Effector memory CD8-positive, alpha-beta T cell (primary cell): ENCODE data around the gene COLEC12.

ENCODE experiments used
- ATAC-seq: fragments of 150-1000 bp; cut with Tn5 transposase; replicated peaks from 2 replicates; pipeline ENCODE4 v1.10.0; 2021; ENCODE audit warnings: mild to moderate bottlenecking, moderate library complexity
- DNase-seq, 3 experiments: peaks; one replicate each; pipeline ENCODE4 v3.0.0; 2021
- H3K27ac Mint-ChIP-seq, 2 donors: one replicate each; pipeline ENCODE4 v1.8.0; 2022; ENCODE audit warnings: mild to moderate bottlenecking in 2 of 2, mixed read lengths in 2 of 2, moderate library complexity in 2 of 2
- H3K27me3 Mint-ChIP-seq, 2 donors: one replicate each; pipeline ENCODE4 v1.8.0; 2022; ENCODE audit warnings: mixed read lengths in 2 of 2
- H3K36me3 Mint-ChIP-seq: one replicate; pipeline ENCODE4 v1.8.0; 2022; ENCODE audit warnings: mild to moderate bottlenecking, moderate library complexity, mixed read lengths; ENCODE audit not compliant: insufficient read depth
- H3K4me1 Mint-ChIP-seq, 2 donors: one replicate each; pipeline ENCODE4 v1.8.0; 2022; ENCODE audit warnings: low read depth in 2 of 2, mixed read lengths in 2 of 2
- H3K4me3 Mint-ChIP-seq, 2 donors: one replicate each; pipeline ENCODE4 v1.8.0; 2022; ENCODE audit warnings: mild to moderate bottlenecking in 2 of 2, mixed read lengths in 2 of 2, moderate library complexity in 2 of 2
- H3K9me3 Mint-ChIP-seq, 2 donors: one replicate each; pipeline ENCODE4 v1.8.0; 2022; ENCODE audit warnings: mixed read lengths in 2 of 2

COLEC12 gene

DNA sequence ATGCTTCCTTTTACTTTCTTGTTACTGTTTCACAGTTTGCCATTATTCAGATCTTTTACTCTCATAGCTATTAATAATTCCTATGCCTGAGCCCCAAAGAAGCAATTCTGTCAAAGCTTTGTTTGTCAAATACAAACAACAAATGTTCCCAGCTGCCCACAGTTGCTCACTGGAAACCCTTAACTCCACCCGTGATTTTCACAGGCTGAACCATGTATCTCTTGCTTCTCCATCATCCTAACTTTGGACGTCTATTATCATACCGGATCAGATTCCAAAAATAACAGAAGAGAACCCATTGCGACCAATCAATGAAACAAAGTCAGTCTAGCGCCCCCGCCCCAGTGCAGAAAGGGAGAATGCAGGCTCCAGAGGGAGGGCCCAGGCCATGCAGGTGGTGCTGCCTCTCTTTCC is 24.2 kb downstream of the COLEC12 start:
- H3K4me1 Mint-ChIP-seq: no peaks in the 10 kb centered on the region
- ATAC-seq: no peak
- no peak overlapping the region for H3K4me3 Mint-ChIP-seq
- H3K9me3 Mint-ChIP-seq: no peaks in the 10 kb centered on the region
- H3K27ac Mint-ChIP-seq: no peak overlapping the region
- DNase-seq: no peak
- H3K36me3 Mint-ChIP-seq: no peaks in the 10 kb centered on the region
- peaks cover 47 to 49% of the 10 kb centered on the region in 2 donors for H3K27me3 Mint-ChIP-seq

- H3K4me3 Mint-ChIP-seq: no peak overlapping the region
- H3K36me3 Mint-ChIP-seq: no peaks in the 10 kb centered on the region
- DNase-seq: no peak
- H3K4me1 Mint-ChIP-seq: no peaks in the 10 kb centered on the region
- H3K27me3 Mint-ChIP-seq: peaks cover 40% of the 10 kb centered on the region in 2 donors
- H3K27ac Mint-ChIP-seq: no peak overlapping the region
- ATAC-seq: no peak
- no peaks in the 10 kb centered on the region for H3K9me3 Mint-ChIP-seq
These were observed 25.1 kb downstream of the COLEC12 start for GRCh38 chr18:475202-476031.

DNA sequence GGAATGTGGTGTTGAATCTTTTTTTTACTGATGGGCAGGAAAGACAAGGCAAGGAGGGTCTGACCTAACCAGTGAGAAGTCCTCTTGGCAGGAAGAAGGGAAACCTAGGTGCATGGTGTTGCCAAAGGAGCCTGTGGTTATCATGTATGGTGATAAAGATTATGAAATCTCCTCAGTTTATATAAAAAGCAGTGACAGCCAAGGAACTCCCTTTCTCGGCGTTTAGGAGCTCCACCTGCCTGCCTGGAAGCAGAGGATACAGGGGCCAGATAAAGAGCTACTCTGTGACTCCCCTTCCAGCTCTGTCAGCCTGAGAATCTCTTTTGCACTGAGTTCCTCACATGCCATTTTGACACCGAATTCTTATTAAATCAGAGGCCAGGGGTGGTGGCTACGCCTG is 26.1 kb downstream of the COLEC12 start:
- DNase-seq (no peak), ATAC-seq (no peak)
- no peaks in the 10 kb centered on the region for H3K36me3 Mint-ChIP-seq
- H3K4me3 Mint-ChIP-seq: no peak overlapping the region
- no peaks in the 10 kb centered on the region for H3K4me1 Mint-ChIP-seq
- H3K27me3 Mint-ChIP-seq: peaks cover 30 to 32% of the 10 kb centered on the region in 2 donors
- no peak overlapping the region for H3K27ac Mint-ChIP-seq
- H3K9me3 Mint-ChIP-seq: no peaks in the 10 kb centered on the region

- ATAC-seq (no peak), DNase-seq (no peak)
- H3K4me1 Mint-ChIP-seq: no peaks in the 10 kb centered on the region
- H3K27me3 Mint-ChIP-seq: peaks cover 24 to 37% of the 10 kb centered on the region in 2 donors
- H3K36me3 Mint-ChIP-seq: no peaks in the 10 kb centered on the region
- H3K27ac Mint-ChIP-seq: no peak overlapping the region
- H3K9me3 Mint-ChIP-seq: no peaks in the 10 kb centered on the region
- no peak overlapping the region for H3K4me3 Mint-ChIP-seq
These were observed 26.7 kb downstream of the COLEC12 start for GRCh38 chr18:473802-474201.

DNA sequence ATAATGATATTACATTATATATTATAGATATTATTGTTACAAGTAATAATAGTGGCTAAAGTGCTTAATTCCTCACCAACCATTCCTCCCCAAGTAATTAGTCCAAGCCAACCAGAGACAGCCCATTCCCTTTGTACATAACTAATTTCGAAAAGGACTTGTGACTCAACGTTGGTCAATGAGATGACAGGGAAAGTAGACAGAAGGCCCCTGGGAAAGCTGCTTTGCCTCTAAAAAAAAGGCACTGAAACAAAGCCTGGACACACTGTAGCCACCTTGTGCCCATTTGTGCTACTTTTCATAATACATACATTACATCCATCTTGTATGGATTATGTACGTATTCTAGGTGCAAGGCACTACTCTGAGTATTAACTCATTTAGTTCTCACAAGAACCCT is 28.8 kb downstream of the COLEC12 start:
- Mint-ChIP-seq H3K36me3 (no peaks in the 10 kb centered on the region), H3K4me1 (no peaks in the 10 kb centered on the region), H3K9me3 (no peaks in the 10 kb centered on the region), H3K27me3 (peaks cover 33 to 56% of the 10 kb centered on the region in 2 donors), H3K4me3 (no peak overlapping the region), H3K27ac (no peak overlapping the region)
- DNase-seq: no peak
- ATAC-seq: no peak

DNA sequence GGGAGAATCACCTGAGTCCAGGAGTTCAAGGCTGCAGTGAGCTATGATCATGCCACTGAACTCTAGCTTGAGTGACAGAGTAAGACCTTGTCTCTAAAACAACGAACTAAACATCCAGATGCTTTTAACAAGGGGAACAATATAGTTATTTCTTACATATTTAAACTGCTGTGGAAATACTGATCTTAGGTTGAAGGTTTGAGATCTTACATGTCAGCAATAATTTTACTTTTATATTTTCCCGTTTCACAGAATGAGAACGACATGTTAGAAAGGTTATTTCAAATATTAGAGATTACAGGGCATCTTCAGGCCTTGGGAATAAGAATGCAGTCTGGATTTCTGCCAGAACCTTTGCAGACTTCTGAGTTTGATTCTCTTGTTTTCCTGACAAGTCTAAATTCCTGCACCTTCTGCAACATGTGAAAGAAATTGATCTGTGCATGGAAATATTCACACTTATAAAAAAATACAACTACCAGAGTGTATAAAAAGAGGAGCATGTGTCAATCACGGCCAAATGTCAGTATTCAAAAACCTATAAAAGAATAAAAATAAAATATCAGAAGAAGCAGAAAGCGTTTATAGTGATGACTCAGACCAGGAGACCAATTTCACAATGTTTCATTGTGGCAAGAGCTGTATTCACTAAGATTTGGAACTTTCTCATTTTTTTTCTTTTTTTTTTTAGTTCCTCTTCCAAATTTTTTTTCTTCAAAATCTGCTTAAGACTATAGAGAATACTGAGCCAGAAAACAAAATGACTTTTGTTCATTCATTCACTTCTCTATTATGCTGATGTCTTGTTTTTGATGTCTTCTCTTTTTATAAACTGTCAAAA is 29.6 kb downstream of the COLEC12 start:
- Mint-ChIP-seq H3K27ac (no peak overlapping the region), H3K27me3 (peaks cover 40 to 64% of the 10 kb centered on the region in 2 donors), H3K36me3 (no peaks in the 10 kb centered on the region), H3K9me3 (no peaks in the 10 kb centered on the region), H3K4me1 (no peaks in the 10 kb centered on the region), H3K4me3 (no peak overlapping the region)
- ATAC-seq: no peak
- DNase-seq: no peak

DNA sequence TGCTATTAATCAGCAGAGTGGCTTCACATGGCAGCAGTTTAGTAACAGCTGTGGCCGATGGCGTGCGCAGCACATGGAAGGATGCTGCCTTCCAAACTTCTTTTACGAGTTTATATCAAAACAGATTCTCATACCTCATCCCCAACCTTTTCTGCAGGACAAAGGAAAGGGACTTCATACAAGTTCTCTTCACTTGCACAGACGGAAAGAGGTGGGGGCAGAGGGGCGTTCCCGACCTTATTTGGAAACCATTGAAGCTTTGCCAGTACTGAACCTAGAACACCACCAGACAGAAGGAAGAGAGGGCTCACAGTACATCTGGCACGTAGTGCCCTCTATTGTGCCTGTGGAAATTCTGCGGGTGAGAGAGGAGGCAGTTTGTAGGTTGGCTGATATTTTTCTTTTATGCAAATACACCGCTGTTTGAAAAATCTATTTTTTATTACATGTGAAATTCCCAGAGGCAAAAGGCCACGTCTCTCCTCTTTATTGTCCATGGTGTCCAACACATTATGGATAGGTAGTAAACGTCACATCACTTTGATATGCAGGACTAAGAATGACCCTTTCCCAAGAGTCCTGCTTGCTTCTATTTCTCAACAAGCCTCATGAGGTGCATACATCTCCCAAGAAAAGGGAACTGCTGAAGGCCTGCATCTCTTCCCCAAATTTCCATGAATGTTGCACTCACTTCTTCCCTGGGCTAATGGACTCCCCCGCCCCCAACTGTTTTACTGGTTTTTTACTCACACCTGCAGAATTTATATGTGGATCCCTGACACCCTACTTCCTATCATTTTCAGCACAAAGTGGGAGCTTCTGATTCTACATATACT is 31.3 kb downstream of the COLEC12 start:
- Mint-ChIP-seq H3K36me3 (no peaks in the 10 kb centered on the region), H3K27ac (no peak overlapping the region), H3K9me3 (no peaks in the 10 kb centered on the region), H3K4me3 (no peak overlapping the region), H3K27me3 (peaks cover 42 to 63% of the 10 kb centered on the region in 2 donors), H3K4me1 (no peaks in the 10 kb centered on the region)
- no peak for DNase-seq
- ATAC-seq: no peak

- H3K4me1 Mint-ChIP-seq: peaks cover 2 to 4% of the 10 kb centered on the region in 2 donors
- peaks cover 49% of the 10 kb centered on the region in 2 donors for H3K27me3 Mint-ChIP-seq
- ATAC-seq: no peak
- H3K36me3 Mint-ChIP-seq: no peaks in the 10 kb centered on the region
- no peak overlapping the region for H3K27ac Mint-ChIP-seq
- DNase-seq: no peak
- no peaks in the 10 kb centered on the region for H3K9me3 Mint-ChIP-seq
- no peak overlapping the region for H3K4me3 Mint-ChIP-seq
These were observed 36.5 kb downstream of the COLEC12 start for GRCh38 chr18:463827-464541.

- peaks cover 44 to 49% of the 10 kb centered on the region in 2 donors for H3K27me3 Mint-ChIP-seq
- ATAC-seq (no peak), DNase-seq (no peak)
- H3K4me1 Mint-ChIP-seq: peaks cover 2 to 4% of the 10 kb centered on the region in 2 donors
- no peak overlapping the region for H3K27ac Mint-ChIP-seq
- H3K4me3 Mint-ChIP-seq: no peak overlapping the region
- no peaks in the 10 kb centered on the region for H3K9me3 Mint-ChIP-seq
- H3K36me3 Mint-ChIP-seq: no peaks in the 10 kb centered on the region
These were observed 37.1 kb downstream of the COLEC12 start for GRCh38 chr18:463403-463802.

DNA sequence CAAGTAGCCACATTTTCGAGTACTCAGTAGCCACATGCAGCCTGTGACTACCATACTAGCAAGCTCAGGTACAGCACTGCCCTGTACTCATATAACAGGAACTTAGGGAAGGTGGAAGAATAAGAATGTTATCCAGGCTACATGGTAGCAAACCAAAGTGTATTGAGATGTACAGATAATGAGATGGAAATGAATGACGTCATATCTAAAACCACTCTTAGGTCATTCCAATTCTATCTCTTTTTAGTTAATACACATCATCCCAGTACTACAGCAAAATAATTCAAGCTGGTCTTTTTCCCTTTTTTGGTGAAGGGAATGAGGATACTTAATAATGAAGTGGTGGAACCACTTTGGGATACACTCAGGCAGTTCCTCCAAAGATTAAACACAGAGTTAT is 38.7 kb downstream of the COLEC12 start:
- peaks cover 2 to 4% of the 10 kb centered on the region in 2 donors for H3K4me1 Mint-ChIP-seq
- peaks cover 38 to 48% of the 10 kb centered on the region in 2 donors for H3K27me3 Mint-ChIP-seq
- no peaks in the 10 kb centered on the region for H3K9me3 Mint-ChIP-seq
- no peaks in the 10 kb centered on the region for H3K36me3 Mint-ChIP-seq
- no peak overlapping the region for H3K4me3 Mint-ChIP-seq
- DNase-seq (no peak), ATAC-seq (no peak)
- no peak overlapping the region for H3K27ac Mint-ChIP-seq

GRCh38 chr18:460791-461190 is 39.7 kb downstream of the COLEC12 start:
- Mint-ChIP-seq H3K36me3 (no peaks in the 10 kb centered on the region), H3K9me3 (no peaks in the 10 kb centered on the region), H3K4me3 (no peak overlapping the region), H3K27me3 (peaks cover 38 to 50% of the 10 kb centered on the region in 2 donors), H3K4me1 (peaks cover 2 to 4% of the 10 kb centered on the region in 2 donors), H3K27ac (no peak overlapping the region)
- no peak for ATAC-seq
- no peak for DNase-seq

- H3K27me3 Mint-ChIP-seq: peaks cover 42 to 55% of the 10 kb centered on the region in 2 donors
- H3K9me3 Mint-ChIP-seq: no peaks in the 10 kb centered on the region
- H3K27ac Mint-ChIP-seq: no peak overlapping the region
These were observed 40.5 kb downstream of the COLEC12 start for GRCh38 chr18:459814-460593.

More at GRCh38 chr18:459814-460593, 40.5 kb downstream of the COLEC12 start:
- no peaks in the 10 kb centered on the region for H3K36me3 Mint-ChIP-seq
- H3K4me3 Mint-ChIP-seq: no peak overlapping the region
- peaks cover 2 to 4% of the 10 kb centered on the region in 2 donors for H3K4me1 Mint-ChIP-seq
- ATAC-seq (no peak), DNase-seq (no peak)
